HG03432 (cell line): ENCODE measurements around the gene WASL.
"Not testable (repeated sequence)": the region's sequence is repeated elsewhere in the genome, so short reads cannot be mapped to it uniquely, and the experiment has no call there.

Experiments used
- ATAC-seq: cut with Tn5 transposase; IDR thresholded peaks from one replicate; pipeline ENCODE4 v1.9.1; 2021; ENCODE audit warnings: mild to moderate bottlenecking, moderate library complexity; ENCODE audit not compliant: unreplicated experiment

WASL gene

GRCh38 chr7:123735539-123735938 is 13.3 kb downstream of the WASL start:
- ATAC-seq, result no peak

GRCh38 chr7:123734498-123734897 is 14.3 kb downstream of the WASL start:
- ATAC-seq, result no peak

- ATAC-seq, result no peak
These were observed 16.3 kb downstream of the WASL start for GRCh38 chr7:123732413-123733091.

GRCh38 chr7:123729218-123729578 is 19.6 kb downstream of the WASL start:
- no peak for ATAC-seq

- ATAC-seq, result no peak
These were observed 21.5 kb downstream of the WASL start for GRCh38 chr7:123727071-123727837.

- ATAC-seq, result no peak
These were observed 23.1 kb downstream of the WASL start for GRCh38 chr7:123725586-123726171.

GRCh38 chr7:123724817-123725253 is 24.0 kb downstream of the WASL start:
- ATAC-seq, result no peak

GRCh38 chr7:123723913-123724312 is 24.9 kb downstream of the WASL start:
- no peak for ATAC-seq

GRCh38 chr7:123720527-123720926 is 28.3 kb downstream of the WASL start:
- not testable (repeated sequence) for ATAC-seq

- ATAC-seq, result no peak
These were observed 29.5 kb downstream of the WASL start for GRCh38 chr7:123719197-123719721.

- ATAC-seq, result no peak
These were observed 30.0 kb downstream of the WASL start for GRCh38 chr7:123718773-123719172.

GRCh38 chr7:123717689-123718088 is 31.1 kb downstream of the WASL start:
- no peak for ATAC-seq

GRCh38 chr7:123716877-123717276 is 31.9 kb downstream of the WASL start:
- no peak for ATAC-seq

GRCh38 chr7:123715799-123716198 is 33.0 kb downstream of the WASL start:
- no peak for ATAC-seq

- no peak for ATAC-seq
These were observed 33.6 kb downstream of the WASL start for GRCh38 chr7:123715198-123715597.

- no peak for ATAC-seq
These were observed 34.3 kb downstream of the WASL start for GRCh38 chr7:123714296-123715080.

GRCh38 chr7:123712619-123713018 is 36.2 kb downstream of the WASL start:
- ATAC-seq, result peak; percentile 52

- peak; percentile 33 for ATAC-seq
These were observed 36.9 kb downstream of the WASL start for GRCh38 chr7:123711832-123712293.

GRCh38 chr7:123710683-123711082 is 38.1 kb downstream of the WASL start:
- ATAC-seq, result no peak

- ATAC-seq, result no peak
These were observed 39.3 kb downstream of the WASL start for GRCh38 chr7:123709525-123709924.
